Neural cell (in vitro differentiated cells): ENCODE measurements around the gene RPS6KA5. TPM values are rescaled to one million over a fixed set of nuclear protein-coding genes. Genes with fewer than 3 reads are reported as not detected.

Experiments
- H2AFZ ChIP-seq: fragments of 200-600, 300-800 bp; sonication (generic), shearing (Covaris generic); 2 replicates; pipeline ENCODE4 v1.6.0; 2014; ENCODE audit warnings: low read depth, mild to moderate bottlenecking, antibody characterized with exemption, low read length, moderate library complexity
- H3F3A ChIP-seq: fragments of 200-600 bp; shearing (Covaris generic); 2 replicates; pipeline ENCODE4 v1.6.1; 2016; ENCODE audit warnings: mild to moderate bottlenecking, moderate library complexity, mixed read lengths, antibody characterized with exemption, low read length; ENCODE audit not compliant: insufficient read depth, poor library complexity, severe bottlenecking
- H3K27ac ChIP-seq: fragments of 200-600, 300-800 bp; sonication (generic), shearing (Covaris generic); 2 replicates; pipeline ENCODE4 v1.5.1; 2014; ENCODE audit warnings: mild to moderate bottlenecking, low read length, moderate library complexity
- H3K27me3 ChIP-seq: fragments of 300-800, 200-600 bp; sonication (generic), shearing (Covaris generic); 2 replicates; pipeline ENCODE4 v1.6.0; 2014; ENCODE audit warnings: mild to moderate bottlenecking, low read depth, low read length, moderate library complexity; ENCODE audit not compliant: insufficient read depth
- H3K36me3 ChIP-seq: fragments of 300-800, 200-600 bp; sonication (generic), shearing (Covaris generic); 2 replicates; pipeline ENCODE4 v1.5.1; 2014; ENCODE audit warnings: mild to moderate bottlenecking, antibody characterized with exemption, low read length, moderate library complexity; ENCODE audit not compliant: insufficient read depth
- H3K4me2 ChIP-seq: fragments of 300-800, 200-600 bp; sonication (generic), shearing (Covaris generic); 2 replicates; pipeline ENCODE4 v1.6.0; 2014; ENCODE audit warnings: mild to moderate bottlenecking, low read length
- H3K4me3 ChIP-seq: fragments of 300-800, 200-600 bp; sonication (generic), shearing (Covaris generic); 2 replicates; pipeline ENCODE4 v1.5.1; 2014; ENCODE audit warnings: mild to moderate bottlenecking, low read length, moderate library complexity
- H3K79me2 ChIP-seq: fragments of 200-600 bp; shearing (Covaris generic); replicated peaks from 2 replicates; pipeline ENCODE4 v1.6.0; 2014; ENCODE audit warnings: mild to moderate bottlenecking, low read length, moderate library complexity; ENCODE audit not compliant: insufficient read depth
- H3K9ac ChIP-seq: fragments of 300-800, 200-600 bp; sonication (generic), shearing (Covaris generic); 2 replicates; pipeline ENCODE4 v1.6.1; 2016; ENCODE audit warnings: mild to moderate bottlenecking, low read length, mixed read lengths
- H3K9me2 ChIP-seq: fragments of 200-600 bp; shearing (Covaris generic); 2 replicates; pipeline ENCODE4 v1.6.1; 2016; ENCODE audit warnings: mild to moderate bottlenecking, low read length, mixed read lengths; ENCODE audit not compliant: insufficient read depth
- H3K9me3 ChIP-seq: fragments of 200-600, 300-800 bp; sonication (generic), shearing (Covaris generic); 2 replicates; pipeline ENCODE4 v1.6.1; 2016; ENCODE audit warnings: mild to moderate bottlenecking, mixed run types, low read length, moderate library complexity, mixed read lengths
- H4K20me1 ChIP-seq: fragments of 200-600 bp; shearing (Covaris generic); 2 replicates; pipeline ENCODE4 v1.6.1; 2016; ENCODE audit warnings: mild to moderate bottlenecking, mixed run types; ENCODE audit not compliant: insufficient read depth
- EP300 ChIP-seq: fragments of 450-650 bp; conservative IDR thresholded peaks from 2 replicates; pipeline ENCODE4 v1.6.1; 2014; ENCODE audit warnings: antibody characterized with exemption, mild to moderate bottlenecking, moderate library complexity; ENCODE audit not compliant: poor library complexity, severe bottlenecking
- EZH2 ChIP-seq: fragments of 200-600, 300-800 bp; shearing (Covaris generic), sonication (generic); IDR thresholded peaks from 2 replicates; pipeline ENCODE4 v1.6.1; 2014; ENCODE audit warnings: antibody characterized with exemption, low read length, borderline replicate concordance, mild to moderate bottlenecking; ENCODE audit not compliant: insufficient read depth, poor library complexity, severe bottlenecking
- POLR2AphosphoS5 ChIP-seq: IDR thresholded peaks from 2 replicates; pipeline ENCODE4 v1.6.1; 2012
- RAD21 ChIP-seq: fragments of 450-650 bp; conservative IDR thresholded peaks from 2 replicates; pipeline ENCODE4 v1.6.1; 2014; ENCODE audit warnings: antibody characterized with exemption, mild to moderate bottlenecking, moderate library complexity
- polyA plus RNA-seq: library from polyadenylated mRNA; depleted of rRNA; stranded (reverse); fragments of >200 nt; gene quantifications from 2 replicates; pipeline ENCODE4 v1.2.3, GENCODE V29; 2014
- TF ChIP-seq, protein P1 (sequence below): fragments of 450-650 bp; IDR thresholded peaks from 2 replicates; pipeline ENCODE4 v1.5.1; 2014; ENCODE audit warnings: antibody characterized with exemption, mild to moderate bottlenecking, moderate library complexity; ENCODE audit not compliant: poor library complexity, severe bottlenecking
- TF ChIP-seq, protein P2 (sequence below): IDR thresholded peaks from 2 replicates; pipeline ENCODE4 v1.6.1; 2012; ENCODE audit warnings: borderline replicate concordance

Gene RPS6KA5
- polyA plus RNA-seq, 1 donor from 2014 or later = 6.3 TPM

DNA sequence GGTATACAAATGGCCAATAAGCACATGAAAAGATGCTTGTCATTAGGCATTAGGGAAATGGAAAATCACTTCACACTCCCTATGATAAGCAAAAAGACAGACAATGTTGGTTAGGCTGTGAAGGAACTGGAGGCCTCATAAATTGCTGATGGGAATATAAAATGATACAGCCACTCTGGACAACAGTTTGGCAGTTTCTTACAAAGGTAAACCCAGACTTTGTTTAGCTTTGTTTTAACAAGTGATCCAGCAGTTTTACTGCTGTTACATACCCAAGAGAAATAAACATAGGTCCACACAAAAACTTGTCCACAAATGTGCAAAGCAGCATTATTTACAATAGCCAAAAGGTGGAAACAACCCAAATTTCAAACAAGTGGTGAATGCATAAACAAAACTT, 5.4 kb downstream of the RPS6KA5 start:
- H3K9me2 ChIP-seq = no peaks in the 10 kb centered on the region
- no peak for TF ChIP-seq EZH2
- TF ChIP-seq, protein P1, sequence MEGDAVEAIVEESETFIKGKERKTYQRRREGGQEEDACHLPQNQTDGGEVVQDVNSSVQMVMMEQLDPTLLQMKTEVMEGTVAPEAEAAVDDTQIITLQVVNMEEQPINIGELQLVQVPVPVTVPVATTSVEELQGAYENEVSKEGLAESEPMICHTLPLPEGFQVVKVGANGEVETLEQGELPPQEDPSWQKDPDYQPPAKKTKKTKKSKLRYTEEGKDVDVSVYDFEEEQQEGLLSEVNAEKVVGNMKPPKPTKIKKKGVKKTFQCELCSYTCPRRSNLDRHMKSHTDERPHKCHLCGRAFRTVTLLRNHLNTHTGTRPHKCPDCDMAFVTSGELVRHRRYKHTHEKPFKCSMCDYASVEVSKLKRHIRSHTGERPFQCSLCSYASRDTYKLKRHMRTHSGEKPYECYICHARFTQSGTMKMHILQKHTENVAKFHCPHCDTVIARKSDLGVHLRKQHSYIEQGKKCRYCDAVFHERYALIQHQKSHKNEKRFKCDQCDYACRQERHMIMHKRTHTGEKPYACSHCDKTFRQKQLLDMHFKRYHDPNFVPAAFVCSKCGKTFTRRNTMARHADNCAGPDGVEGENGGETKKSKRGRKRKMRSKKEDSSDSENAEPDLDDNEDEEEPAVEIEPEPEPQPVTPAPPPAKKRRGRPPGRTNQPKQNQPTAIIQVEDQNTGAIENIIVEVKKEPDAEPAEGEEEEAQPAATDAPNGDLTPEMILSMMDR = no peak
- TF ChIP-seq, protein P2, sequence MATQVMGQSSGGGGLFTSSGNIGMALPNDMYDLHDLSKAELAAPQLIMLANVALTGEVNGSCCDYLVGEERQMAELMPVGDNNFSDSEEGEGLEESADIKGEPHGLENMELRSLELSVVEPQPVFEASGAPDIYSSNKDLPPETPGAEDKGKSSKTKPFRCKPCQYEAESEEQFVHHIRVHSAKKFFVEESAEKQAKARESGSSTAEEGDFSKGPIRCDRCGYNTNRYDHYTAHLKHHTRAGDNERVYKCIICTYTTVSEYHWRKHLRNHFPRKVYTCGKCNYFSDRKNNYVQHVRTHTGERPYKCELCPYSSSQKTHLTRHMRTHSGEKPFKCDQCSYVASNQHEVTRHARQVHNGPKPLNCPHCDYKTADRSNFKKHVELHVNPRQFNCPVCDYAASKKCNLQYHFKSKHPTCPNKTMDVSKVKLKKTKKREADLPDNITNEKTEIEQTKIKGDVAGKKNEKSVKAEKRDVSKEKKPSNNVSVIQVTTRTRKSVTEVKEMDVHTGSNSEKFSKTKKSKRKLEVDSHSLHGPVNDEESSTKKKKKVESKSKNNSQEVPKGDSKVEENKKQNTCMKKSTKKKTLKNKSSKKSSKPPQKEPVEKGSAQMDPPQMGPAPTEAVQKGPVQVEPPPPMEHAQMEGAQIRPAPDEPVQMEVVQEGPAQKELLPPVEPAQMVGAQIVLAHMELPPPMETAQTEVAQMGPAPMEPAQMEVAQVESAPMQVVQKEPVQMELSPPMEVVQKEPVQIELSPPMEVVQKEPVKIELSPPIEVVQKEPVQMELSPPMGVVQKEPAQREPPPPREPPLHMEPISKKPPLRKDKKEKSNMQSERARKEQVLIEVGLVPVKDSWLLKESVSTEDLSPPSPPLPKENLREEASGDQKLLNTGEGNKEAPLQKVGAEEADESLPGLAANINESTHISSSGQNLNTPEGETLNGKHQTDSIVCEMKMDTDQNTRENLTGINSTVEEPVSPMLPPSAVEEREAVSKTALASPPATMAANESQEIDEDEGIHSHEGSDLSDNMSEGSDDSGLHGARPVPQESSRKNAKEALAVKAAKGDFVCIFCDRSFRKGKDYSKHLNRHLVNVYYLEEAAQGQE = no peak
- no peaks in the 10 kb centered on the region for H3F3A ChIP-seq
- no peak overlapping the region for H3K9ac ChIP-seq
- no peaks in the 10 kb centered on the region for H4K20me1 ChIP-seq
- H3K27ac ChIP-seq = no peak overlapping the region
- no peak overlapping the region for H2AFZ ChIP-seq
- no peaks in the 10 kb centered on the region for H3K79me2 ChIP-seq
- H3K4me2 ChIP-seq = no peak overlapping the region
- H3K4me3 ChIP-seq = no peak overlapping the region
- H3K9me3 ChIP-seq = no peaks in the 10 kb centered on the region
- no peaks in the 10 kb centered on the region for H3K27me3 ChIP-seq
- no peaks in the 10 kb centered on the region for H3K36me3 ChIP-seq

DNA sequence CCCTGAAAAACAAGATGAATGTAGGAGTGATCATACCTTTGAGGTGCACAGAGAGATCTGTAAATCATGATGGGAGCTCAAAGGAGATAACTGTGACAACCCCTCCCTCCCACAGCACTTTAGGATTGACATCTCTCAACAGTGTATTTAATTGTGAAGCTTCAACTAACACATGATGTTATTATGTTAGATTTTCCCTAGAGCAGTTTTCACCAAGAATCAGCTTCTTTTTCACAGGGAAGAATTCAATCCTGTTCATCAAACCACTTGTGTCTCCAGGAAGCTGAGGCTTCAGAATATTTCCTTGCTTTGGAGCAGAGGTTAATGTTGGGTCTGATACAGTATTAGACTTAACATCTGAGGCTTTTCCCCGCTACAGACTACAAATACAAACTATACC, 11.8 kb downstream of the RPS6KA5 start:
- no peaks in the 10 kb centered on the region for H4K20me1 ChIP-seq
- no peaks in the 10 kb centered on the region for H3K9me3 ChIP-seq
- H3K4me2 ChIP-seq = no peak overlapping the region
- no peaks in the 10 kb centered on the region for H3K27me3 ChIP-seq
- no peak overlapping the region for H3K9ac ChIP-seq
- no peaks in the 10 kb centered on the region for H3K9me2 ChIP-seq
- TF ChIP-seq, protein P1 = no peak
- TF ChIP-seq, protein P2 = no peak
- TF ChIP-seq EP300 = no peak
- TF ChIP-seq RAD21 = no peak
- TF ChIP-seq POLR2AphosphoS5 = no peak
- H3K79me2 ChIP-seq = no peaks in the 10 kb centered on the region
- H2AFZ ChIP-seq = no peak overlapping the region
- H3K27ac ChIP-seq = peak overlapping the region; percentile 12
- no peaks in the 10 kb centered on the region for H3K36me3 ChIP-seq
- no peaks in the 10 kb centered on the region for H3F3A ChIP-seq
- no peak overlapping the region for H3K4me3 ChIP-seq
